HepG2 (cell line): ENCODE measurements around the gene RFX2. TPM values are rescaled to one million over a fixed set of nuclear protein-coding genes. Genes with fewer than 3 reads are reported as not detected.

Experiments
- DNMT1 ChIP-seq: sonication (generic); formaldehyde crosslinking; IDR thresholded peaks from 2 replicates; pipeline ENCODE4 v1.5.1; 2020; ENCODE audit warnings: mild to moderate bottlenecking, missing genetic modification reagents
- DPF2 ChIP-seq: sonication (generic); formaldehyde crosslinking; IDR thresholded peaks from 2 replicates; pipeline ENCODE4 v1.4.0; 2020; ENCODE audit warnings: mild to moderate bottlenecking, low read depth, missing genetic modification reagents, borderline replicate concordance
- HCFC1 ChIP-seq: fragments of 150-350 bp; IDR thresholded peaks from 2 replicates; pipeline ENCODE4 v1.6.1; 2014; ENCODE audit warnings: low read depth, low read length
- HDAC6 ChIP-seq: fragments of 200-600 bp; sonication (generic); IDR thresholded peaks from 2 replicates; pipeline ENCODE4 v1.7.0; 2017; ENCODE audit warnings: mild to moderate bottlenecking, antibody characterized with exemption, low read length, low read depth
- HNRNPLL ChIP-seq: fragments of 200-400 bp; formaldehyde crosslinking; IDR thresholded peaks from 2 replicates; pipeline ENCODE4 v1.6.1; 2017; ENCODE audit warnings: mild to moderate bottlenecking, low read depth, low read length; ENCODE audit not compliant: poor library complexity, severe bottlenecking
- NCOA5 ChIP-seq: sonication (generic); formaldehyde crosslinking; IDR thresholded peaks from 2 replicates; pipeline ENCODE4 v1.4.0; 2020; ENCODE audit warnings: missing genetic modification reagents
- NONO ChIP-seq, 2 experiments: fragments of 450-650 bp in 1 of 2; sonication (generic) in 1 of 2; formaldehyde crosslinking in 1 of 2; IDR thresholded peaks in 1 of 2; conservative IDR thresholded peaks in 1 of 2; 2 replicates each; pipeline versions ENCODE4 v1.6.1 to v1.8.0; 2017 to 2022; ENCODE audit warnings: mild to moderate bottlenecking in 1 of 2, missing genetic modification reagents in 1 of 2, moderate library complexity in 1 of 2
- POLR2G ChIP-seq: fragments of 200-400 bp; formaldehyde crosslinking; IDR thresholded peaks from 2 replicates; pipeline ENCODE4 v1.6.1; 2018; ENCODE audit warnings: mild to moderate bottlenecking, low read depth, low read length, moderate library complexity
- RELA ChIP-seq: sonication (generic); formaldehyde crosslinking; IDR thresholded peaks from 2 replicates; pipeline ENCODE4 v1.4.0; 2020; ENCODE audit warnings: missing genetic modification reagents
- RXRA ChIP-seq: sonication (generic); formaldehyde crosslinking; IDR thresholded peaks from 2 replicates; pipeline ENCODE4 v1.5.1; 2020; ENCODE audit warnings: missing genetic modification reagents
- SP5 ChIP-seq: IDR thresholded peaks from 2 replicates; pipeline ENCODE4 v1.6.1; 2016; ENCODE audit warnings: low read depth, borderline replicate concordance
- ZNF274 ChIP-seq: sonication (generic); formaldehyde crosslinking; IDR thresholded peaks from 2 replicates; pipeline ENCODE4 v1.5.1; 2020; ENCODE audit warnings: mild to moderate bottlenecking, missing genetic modification reagents
- ZNF768 ChIP-seq: sonication (generic); formaldehyde crosslinking; IDR thresholded peaks from 2 replicates; pipeline ENCODE4 v1.4.0; 2020; ENCODE audit warnings: missing genetic modification reagents
- polyA plus RNA-seq, 8 experiments: library from polyadenylated mRNA; depleted of rRNA in 3 of 8; stranded (reverse) in 7 of 8; unstranded in 1 of 8; fragments of >200 nt; fragmentation: Illumina TruSeq in 4 of 8; extraction: Trizol in 4 of 8; gene quantifications; 2 replicates each; pipeline versions ENCODE4 v1.2.1 to v1.2.3, GENCODE V29; 2011 to 2016; ENCODE audit warnings: low read depth in 4 of 8, missing spikeins in 1 of 8, mixed read lengths in 1 of 8; ENCODE audit not compliant: insufficient read depth in 1 of 8
- total RNA-seq, 5 experiments: library from RNA; depleted of rRNA; stranded (reverse); fragments of >200 nt; fragmentation: Illumina TruSeq; extraction: Trizol; gene quantifications; 2 replicates each; pipeline ENCODE4 v1.2.3, GENCODE V29; 2016; ENCODE audit warnings: low read depth in 1 of 5
- TF ChIP-seq, protein P1 (sequence below): sonication (generic); formaldehyde crosslinking; IDR thresholded peaks from 2 replicates; pipeline ENCODE4 v1.4.0; 2020; ENCODE audit warnings: missing genetic modification reagents
- TF ChIP-seq, protein P2 (sequence below): IDR thresholded peaks from 2 replicates; pipeline ENCODE4 v1.6.1; 2012; ENCODE audit warnings: inconsistent platforms
- TF ChIP-seq, protein P3 (sequence below): sonication (generic); formaldehyde crosslinking; IDR thresholded peaks from 2 replicates; pipeline ENCODE4 v1.4.0; 2020; ENCODE audit warnings: mild to moderate bottlenecking, missing genetic modification reagents, borderline replicate concordance
- TF ChIP-seq, protein P4 (sequence below): sonication (generic); formaldehyde crosslinking; IDR thresholded peaks from 2 replicates; pipeline ENCODE4 v1.5.0; 2020; ENCODE audit warnings: missing genetic modification reagents
- TF ChIP-seq, protein P5 (sequence below): sonication (generic); formaldehyde crosslinking; IDR thresholded peaks from 2 replicates; pipeline ENCODE4 v1.9.0; 2021; ENCODE audit warnings: missing genetic modification reagents, borderline replicate concordance

The RFX2 gene
- total and polyA plus RNA-seq, 2 of the 13 experiments (the other 11 are each of a cell fraction or from before 2014, with no cell fraction given): 2.8 to 3.3 TPM

DNA sequence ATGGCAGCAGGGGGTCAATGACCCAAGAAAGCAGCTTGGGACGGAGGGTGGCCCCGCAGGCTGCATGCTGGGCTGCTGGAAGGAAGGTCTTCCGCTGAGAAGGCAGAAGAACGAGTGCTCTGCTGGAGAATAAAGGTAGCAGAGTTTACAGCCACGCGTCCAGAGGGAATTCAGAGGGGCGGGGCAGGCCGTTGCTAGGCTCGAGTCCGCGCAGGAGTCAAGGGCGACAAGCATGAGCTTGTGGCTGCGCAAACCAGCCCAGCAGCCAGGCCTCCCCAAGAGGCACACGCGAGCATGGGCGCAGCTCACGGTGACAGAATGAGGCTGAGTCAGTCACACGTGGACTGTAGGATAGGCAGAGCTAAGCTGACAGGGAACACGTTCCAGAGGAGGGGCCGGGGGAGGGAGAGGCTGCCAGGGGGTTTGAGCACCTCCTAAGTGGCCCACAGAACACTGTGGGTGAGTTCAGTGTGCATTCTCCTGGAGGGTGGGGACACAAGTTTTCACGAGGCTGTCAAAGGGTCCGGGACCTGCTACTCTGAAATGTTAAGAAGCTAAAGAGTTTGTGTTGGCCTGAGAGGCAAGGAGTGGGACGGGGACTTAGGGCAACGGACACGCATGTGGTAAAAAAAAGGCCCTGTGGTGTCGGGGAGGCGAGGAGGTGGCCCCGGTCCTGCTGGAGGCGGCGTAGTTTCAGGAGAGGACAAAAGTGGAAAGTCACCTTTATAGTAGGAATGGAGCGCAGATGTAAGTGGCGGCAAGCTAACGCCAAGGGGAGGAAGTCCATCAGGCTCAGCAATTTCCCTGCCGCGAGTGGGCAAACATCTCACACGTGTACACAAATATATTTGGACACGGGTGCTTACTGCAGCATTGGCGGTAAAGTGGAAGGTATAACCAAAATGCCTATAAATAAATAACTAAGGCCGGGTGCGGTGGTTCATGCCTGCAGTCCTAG is 17.7 kb downstream of the RFX2 start (continued):
- TF ChIP-seq, protein P1, sequence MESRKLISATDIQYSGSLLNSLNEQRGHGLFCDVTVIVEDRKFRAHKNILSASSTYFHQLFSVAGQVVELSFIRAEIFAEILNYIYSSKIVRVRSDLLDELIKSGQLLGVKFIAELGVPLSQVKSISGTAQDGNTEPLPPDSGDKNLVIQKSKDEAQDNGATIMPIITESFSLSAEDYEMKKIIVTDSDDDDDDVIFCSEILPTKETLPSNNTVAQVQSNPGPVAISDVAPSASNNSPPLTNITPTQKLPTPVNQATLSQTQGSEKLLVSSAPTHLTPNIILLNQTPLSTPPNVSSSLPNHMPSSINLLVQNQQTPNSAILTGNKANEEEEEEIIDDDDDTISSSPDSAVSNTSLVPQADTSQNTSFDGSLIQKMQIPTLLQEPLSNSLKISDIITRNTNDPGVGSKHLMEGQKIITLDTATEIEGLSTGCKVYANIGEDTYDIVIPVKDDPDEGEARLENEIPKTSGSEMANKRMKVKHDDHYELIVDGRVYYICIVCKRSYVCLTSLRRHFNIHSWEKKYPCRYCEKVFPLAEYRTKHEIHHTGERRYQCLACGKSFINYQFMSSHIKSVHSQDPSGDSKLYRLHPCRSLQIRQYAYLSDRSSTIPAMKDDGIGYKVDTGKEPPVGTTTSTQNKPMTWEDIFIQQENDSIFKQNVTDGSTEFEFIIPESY (CRISPR knock-in tag): peak; percentile 66; the same call in 1 of the 2 replicates
- TF ChIP-seq, protein P2, sequence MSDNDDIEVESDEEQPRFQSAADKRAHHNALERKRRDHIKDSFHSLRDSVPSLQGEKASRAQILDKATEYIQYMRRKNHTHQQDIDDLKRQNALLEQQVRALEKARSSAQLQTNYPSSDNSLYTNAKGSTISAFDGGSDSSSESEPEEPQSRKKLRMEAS: peak; percentile 62
- TF ChIP-seq HNRNPLL (peak; percentile 66), DNMT1 (CRISPR knock-in tag) (no peak), ZNF274 (no peak), POLR2G (no peak), RELA (no peak), SP5 (CRISPR knock-in tag) (peak; percentile 73), ZNF768 (no peak), HCFC1 (no peak), RXRA (CRISPR knock-in tag) (peak; percentile 23; the same call in 1 of the 2 replicates), HDAC6 (no peak), DPF2 (no peak), NCOA5 (CRISPR knock-in tag) (no peak), NONO (IDR thresholded peaks at IDR 0.05) (no peak), NONO (CRISPR knock-in tag; conservative IDR thresholded peaks at IDR 0.05) (0 out of 2 replicates have a peak, but pooled peaks have one; percentile 31)
- TF ChIP-seq, protein P3, sequence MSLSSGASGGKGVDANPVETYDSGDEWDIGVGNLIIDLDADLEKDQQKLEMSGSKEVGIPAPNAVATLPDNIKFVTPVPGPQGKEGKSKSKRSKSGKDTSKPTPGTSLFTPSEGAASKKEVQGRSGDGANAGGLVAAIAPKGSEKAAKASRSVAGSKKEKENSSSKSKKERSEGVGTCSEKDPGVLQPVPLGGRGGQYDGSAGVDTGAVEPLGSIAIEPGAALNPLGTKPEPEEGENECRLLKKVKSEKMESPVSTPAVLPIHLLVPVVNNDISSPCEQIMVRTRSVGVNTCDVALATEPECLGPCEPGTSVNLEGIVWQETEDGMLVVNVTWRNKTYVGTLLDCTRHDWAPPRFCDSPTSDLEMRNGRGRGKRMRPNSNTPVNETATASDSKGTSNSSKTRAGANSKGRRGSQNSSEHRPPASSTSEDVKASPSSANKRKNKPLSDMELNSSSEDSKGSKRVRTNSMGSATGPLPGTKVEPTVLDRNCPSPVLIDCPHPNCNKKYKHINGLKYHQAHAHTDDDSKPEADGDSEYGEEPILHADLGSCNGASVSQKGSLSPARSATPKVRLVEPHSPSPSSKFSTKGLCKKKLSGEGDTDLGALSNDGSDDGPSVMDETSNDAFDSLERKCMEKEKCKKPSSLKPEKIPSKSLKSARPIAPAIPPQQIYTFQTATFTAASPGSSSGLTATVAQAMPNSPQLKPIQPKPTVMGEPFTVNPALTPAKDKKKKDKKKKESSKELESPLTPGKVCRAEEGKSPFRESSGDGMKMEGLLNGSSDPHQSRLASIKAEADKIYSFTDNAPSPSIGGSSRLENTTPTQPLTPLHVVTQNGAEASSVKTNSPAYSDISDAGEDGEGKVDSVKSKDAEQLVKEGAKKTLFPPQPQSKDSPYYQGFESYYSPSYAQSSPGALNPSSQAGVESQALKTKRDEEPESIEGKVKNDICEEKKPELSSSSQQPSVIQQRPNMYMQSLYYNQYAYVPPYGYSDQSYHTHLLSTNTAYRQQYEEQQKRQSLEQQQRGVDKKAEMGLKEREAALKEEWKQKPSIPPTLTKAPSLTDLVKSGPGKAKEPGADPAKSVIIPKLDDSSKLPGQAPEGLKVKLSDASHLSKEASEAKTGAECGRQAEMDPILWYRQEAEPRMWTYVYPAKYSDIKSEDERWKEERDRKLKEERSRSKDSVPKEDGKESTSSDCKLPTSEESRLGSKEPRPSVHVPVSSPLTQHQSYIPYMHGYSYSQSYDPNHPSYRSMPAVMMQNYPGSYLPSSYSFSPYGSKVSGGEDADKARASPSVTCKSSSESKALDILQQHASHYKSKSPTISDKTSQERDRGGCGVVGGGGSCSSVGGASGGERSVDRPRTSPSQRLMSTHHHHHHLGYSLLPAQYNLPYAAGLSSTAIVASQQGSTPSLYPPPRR: no peak
- TF ChIP-seq, protein P4, sequence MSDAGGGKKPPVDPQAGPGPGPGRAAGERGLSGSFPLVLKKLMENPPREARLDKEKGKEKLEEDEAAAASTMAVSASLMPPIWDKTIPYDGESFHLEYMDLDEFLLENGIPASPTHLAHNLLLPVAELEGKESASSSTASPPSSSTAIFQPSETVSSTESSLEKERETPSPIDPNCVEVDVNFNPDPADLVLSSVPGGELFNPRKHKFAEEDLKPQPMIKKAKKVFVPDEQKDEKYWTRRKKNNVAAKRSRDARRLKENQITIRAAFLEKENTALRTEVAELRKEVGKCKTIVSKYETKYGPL (CRISPR knock-in tag): no peak
- TF ChIP-seq, protein P5, sequence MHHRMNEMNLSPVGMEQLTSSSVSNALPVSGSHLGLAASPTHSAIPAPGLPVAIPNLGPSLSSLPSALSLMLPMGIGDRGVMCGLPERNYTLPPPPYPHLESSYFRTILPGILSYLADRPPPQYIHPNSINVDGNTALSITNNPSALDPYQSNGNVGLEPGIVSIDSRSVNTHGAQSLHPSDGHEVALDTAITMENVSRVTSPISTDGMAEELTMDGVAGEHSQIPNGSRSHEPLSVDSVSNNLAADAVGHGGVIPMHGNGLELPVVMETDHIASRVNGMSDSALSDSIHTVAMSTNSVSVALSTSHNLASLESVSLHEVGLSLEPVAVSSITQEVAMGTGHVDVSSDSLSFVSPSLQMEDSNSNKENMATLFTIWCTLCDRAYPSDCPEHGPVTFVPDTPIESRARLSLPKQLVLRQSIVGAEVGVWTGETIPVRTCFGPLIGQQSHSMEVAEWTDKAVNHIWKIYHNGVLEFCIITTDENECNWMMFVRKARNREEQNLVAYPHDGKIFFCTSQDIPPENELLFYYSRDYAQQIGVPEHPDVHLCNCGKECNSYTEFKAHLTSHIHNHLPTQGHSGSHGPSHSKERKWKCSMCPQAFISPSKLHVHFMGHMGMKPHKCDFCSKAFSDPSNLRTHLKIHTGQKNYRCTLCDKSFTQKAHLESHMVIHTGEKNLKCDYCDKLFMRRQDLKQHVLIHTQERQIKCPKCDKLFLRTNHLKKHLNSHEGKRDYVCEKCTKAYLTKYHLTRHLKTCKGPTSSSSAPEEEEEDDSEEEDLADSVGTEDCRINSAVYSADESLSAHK (CRISPR knock-in tag): no peak
